Loucy (cell line): ENCODE results near the gene ALOX5AP.

Source experiments
- H2AFZ ChIP-seq: fragments of 200-600 bp; sonication (generic); 2 replicates; pipeline ENCODE4 v1.6.0; 2016; ENCODE audit warnings: antibody characterized with exemption, mild to moderate bottlenecking, low read length, moderate library complexity
- H3F3A ChIP-seq: fragments of 200-600 bp; 2 replicates; pipeline ENCODE4 v1.6.0; 2016; ENCODE audit warnings: antibody characterized with exemption, low read depth, mild to moderate bottlenecking
- H3K27me3 ChIP-seq: fragments of 200-600 bp; sonication (generic); 2 replicates; pipeline ENCODE4 v1.6.1; 2014; ENCODE audit warnings: low read length, mild to moderate bottlenecking; ENCODE audit not compliant: insufficient read depth, poor library complexity, severe bottlenecking
- H3K36me3 ChIP-seq: fragments of 200-600 bp; sonication (generic); 2 replicates; pipeline ENCODE4 v1.6.1; 2016; ENCODE audit warnings: low read length; ENCODE audit not compliant: insufficient read depth
- H3K4me1 ChIP-seq: fragments of 200-600 bp; sonication (generic); 2 replicates; pipeline ENCODE4 v1.5.1; 2014; ENCODE audit warnings: low read length, mild to moderate bottlenecking; ENCODE audit not compliant: insufficient read depth, poor library complexity, severe bottlenecking
- H3K4me2 ChIP-seq: fragments of 200-600 bp; sonication (generic); 2 replicates; pipeline ENCODE4 v1.6.0; 2014; ENCODE audit warnings: antibody characterized with exemption, low read length, low read depth, mild to moderate bottlenecking; ENCODE audit not compliant: poor library complexity, severe bottlenecking
- H3K4me3 ChIP-seq: fragments of 200-600 bp; sonication (generic); 2 replicates; pipeline ENCODE4 v1.5.1; 2014; ENCODE audit warnings: low read length, mild to moderate bottlenecking, mixed read lengths; ENCODE audit not compliant: poor library complexity, severe bottlenecking
- H3K79me2 ChIP-seq: fragments of 200-600 bp; sonication (generic); 2 replicates; pipeline ENCODE4 v1.6.1; 2014; ENCODE audit warnings: low read length; ENCODE audit not compliant: insufficient read depth
- H3K9ac ChIP-seq: fragments of 200-600 bp; sonication (generic); 2 replicates; pipeline ENCODE4 v1.6.0; 2014; ENCODE audit warnings: mild to moderate bottlenecking, low read depth, low read length, moderate library complexity; ENCODE audit not compliant: poor library complexity, severe bottlenecking
- H3K9me2 ChIP-seq: fragments of 200-600 bp; sonication (generic); replicated peaks from 2 replicates; pipeline ENCODE4 v1.6.1; 2016; ENCODE audit warnings: low read depth, low read length, mixed read lengths
- H3K9me3 ChIP-seq: fragments of 200-600 bp; sonication (generic); 2 replicates; pipeline ENCODE4 v1.6.1; 2014; ENCODE audit warnings: mild to moderate bottlenecking, antibody characterized with exemption, low read length, low read depth; ENCODE audit not compliant: insufficient read depth
- H4K20me1 ChIP-seq: fragments of 200-600 bp; sonication (generic); 2 replicates; pipeline ENCODE4 v1.6.0; 2014; ENCODE audit warnings: antibody characterized with exemption, low read length, mild to moderate bottlenecking; ENCODE audit not compliant: insufficient read depth, poor library complexity, severe bottlenecking
- CTCF ChIP-seq: fragments of 200-600 bp; sonication (generic); conservative IDR thresholded peaks from 2 replicates; pipeline ENCODE4 v1.5.1; 2014; ENCODE audit warnings: mild to moderate bottlenecking, antibody characterized with exemption, low read length
- EZH2phosphoT487 ChIP-seq: fragments of 200-600 bp; IDR thresholded peaks from 2 replicates; pipeline ENCODE4 v1.6.1; 2018; ENCODE audit warnings: antibody characterized with exemption, mild to moderate bottlenecking, moderate library complexity, borderline replicate concordance

ALOX5AP gene

GRCh38 chr13:30738526-30739236 lies 3.3 kb downstream of the ALOX5AP start:
- no peaks in the 10 kb centered on the region for H3K27me3 ChIP-seq
- no peak for TF ChIP-seq CTCF
- TF ChIP-seq EZH2phosphoT487, result no peak
- H3K4me2 ChIP-seq, result peak overlapping the region; percentile 99
- peaks cover 20% of the 10 kb centered on the region for H3F3A ChIP-seq
- no peaks in the 10 kb centered on the region for H3K9me3 ChIP-seq
- no peaks in the 10 kb centered on the region for H4K20me1 ChIP-seq
- peak overlapping the region; percentile 80 for H3K4me3 ChIP-seq
- H3K9me2 ChIP-seq, result no peaks in the 10 kb centered on the region
- H3K79me2 ChIP-seq, result peaks cover 75% of the 10 kb centered on the region
- H3K9ac ChIP-seq, result peak overlapping the region; percentile 89
- peaks cover 81% of the 10 kb centered on the region for H3K4me1 ChIP-seq
- H2AFZ ChIP-seq, result no peak overlapping the region
- no peaks in the 10 kb centered on the region for H3K36me3 ChIP-seq

GRCh38 chr13:30739237-30739528 lies 3.8 kb downstream of the ALOX5AP start:
- no peaks in the 10 kb centered on the region for H3K9me3 ChIP-seq
- peak overlapping the region; percentile 89 for H3K9ac ChIP-seq
- H4K20me1 ChIP-seq, result no peaks in the 10 kb centered on the region
- H2AFZ ChIP-seq, result no peak overlapping the region
- peaks cover 75% of the 10 kb centered on the region for H3K79me2 ChIP-seq
- no peaks in the 10 kb centered on the region for H3K36me3 ChIP-seq
- H3K4me1 ChIP-seq, result peaks cover 86% of the 10 kb centered on the region
- H3K27me3 ChIP-seq, result no peaks in the 10 kb centered on the region
- peaks cover 23% of the 10 kb centered on the region for H3F3A ChIP-seq
- H3K9me2 ChIP-seq, result no peaks in the 10 kb centered on the region
- peak overlapping the region; percentile 99 for H3K4me2 ChIP-seq
- TF ChIP-seq EZH2phosphoT487 (no peak), CTCF (no peak)
- peak overlapping the region; percentile 80 for H3K4me3 ChIP-seq

GRCh38 chr13:30739761-30740642 lies 4.7 kb downstream of the ALOX5AP start:
- H3K9ac ChIP-seq, result peak overlapping the region; percentile 89
- H2AFZ ChIP-seq, result peak overlapping the region; percentile 53

More at GRCh38 chr13:30739761-30740642, 4.7 kb downstream of the ALOX5AP start:
- Histone ChIP-seq H3K36me3 (no peaks in the 10 kb centered on the region), H3K9me2 (no peaks in the 10 kb centered on the region), H3K4me3 (peak overlapping the region; percentile 80), H3K27me3 (no peaks in the 10 kb centered on the region), H3K9me3 (no peaks in the 10 kb centered on the region), H3K4me2 (peak overlapping the region; percentile 99), H4K20me1 (no peaks in the 10 kb centered on the region), H3F3A (peaks cover 23% of the 10 kb centered on the region), H3K4me1 (peaks cover 85% of the 10 kb centered on the region), H3K79me2 (peaks cover 76% of the 10 kb centered on the region)
- TF ChIP-seq CTCF, result peak; percentile 18; the same call in 1 of the 2 replicates
- TF ChIP-seq EZH2phosphoT487, result no peak
